Suprapubic skin (tissue), 4 donors: ENCODE measurements around the gene TNFAIP8L2.
"Not testable (repeated sequence)": the region's sequence is repeated elsewhere in the genome, so short reads cannot be mapped to it uniquely, and the experiment has no call there.

ENCODE experiments used
- CTCF ChIP-seq, 2 donors: fragments of 200-600 bp in 1 of 2; fragments of 450-650 bp in 1 of 2; sonication (generic) in 1 of 2; IDR thresholded peaks; one replicate each; pipeline ENCODE4 v1.5.1; 2016 to 2019; ENCODE audit warnings: antibody characterized with exemption in 2 of 2, mild to moderate bottlenecking in 1 of 2, moderate library complexity in 1 of 2
- EP300 ChIP-seq: sonication (generic); formaldehyde crosslinking; IDR thresholded peaks from one replicate; pipeline ENCODE4 v1.6.1; 2017; ENCODE audit warnings: antibody characterized with exemption
- POLR2A ChIP-seq, 2 donors: fragments of 450-650 bp; IDR thresholded peaks; one replicate each; pipeline ENCODE4 v1.6.1; 2017; ENCODE audit warnings: antibody characterized with exemption in 2 of 2, mild to moderate bottlenecking in 2 of 2, moderate library complexity in 2 of 2
- POLR2AphosphoS5 ChIP-seq, 3 donors: sonication (generic); formaldehyde crosslinking; IDR thresholded peaks; one replicate each; pipeline ENCODE4 v1.6.1; 2017; ENCODE audit warnings: antibody characterized with exemption in 3 of 3

DNA sequence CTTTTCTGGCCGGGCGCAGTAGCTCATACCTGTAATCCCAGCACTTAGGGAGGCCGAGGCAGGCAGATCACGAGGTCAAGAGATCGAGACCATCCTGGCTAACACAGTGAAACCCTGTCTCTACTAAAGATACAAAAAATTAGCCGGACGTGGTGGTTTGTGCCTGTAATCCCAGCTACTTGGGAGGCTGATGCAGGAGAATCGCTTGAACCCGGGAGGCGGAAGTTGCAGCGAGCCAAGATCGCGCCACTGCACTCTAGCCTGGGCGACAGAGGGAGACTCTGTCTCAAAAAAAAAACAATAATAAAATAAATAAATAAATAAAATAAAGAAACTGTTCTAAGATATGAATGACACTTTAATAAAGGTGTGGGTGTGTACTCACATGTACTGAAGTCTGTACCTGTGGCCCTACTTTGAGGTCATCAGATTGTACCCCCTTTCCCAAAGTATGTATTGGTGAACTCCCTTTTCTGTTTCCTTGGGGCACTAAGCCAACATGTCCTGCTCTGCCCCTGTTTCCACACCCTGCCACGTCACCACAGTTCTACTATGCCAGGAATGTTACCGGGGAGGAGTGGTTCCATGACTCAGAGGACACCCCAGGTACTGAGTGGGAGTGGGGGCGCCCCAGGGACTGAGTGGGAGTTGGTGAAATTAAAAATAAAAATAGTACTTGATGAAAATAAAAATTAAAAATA lies 38.6 kb downstream of the TNFAIP8L2 start:
- TF ChIP-seq CTCF (IDR thresholded peaks at IDR 0.05); EP300; POLR2A (IDR thresholded peaks at IDR 0.05): not testable (repeated sequence)
- TF ChIP-seq POLR2AphosphoS5 (IDR thresholded peaks at IDR 0.05), result peak; percentile 41 to 91 (median 75)
